DND-41 (cell line): ENCODE results near the gene ANKRD35.
A peak's percentile ranks its signal among the peaks of the same experiment; 100 is the strongest.
"Not testable (repeated sequence)": the region's sequence is repeated elsewhere in the genome, so short reads cannot be mapped to it uniquely, and the experiment has no call there.

Experiments used
- ATAC-seq: fragments of 200-7000 bp; cut with Tn5 transposase; 3 replicates; pipeline ENCODE4 v1.9.1; 2021; ENCODE audit warnings: low read depth; ENCODE audit not compliant: insufficient read depth
- DNase-seq: peaks from one replicate; pipeline ENCODE4 v3.0.0-alpha.2; 2020
- H2AFZ ChIP-seq: 2 replicates; pipeline ENCODE4 v1.6.0; 2012; ENCODE audit warnings: low read depth, low read length
- H3K27ac ChIP-seq: 2 replicates; pipeline ENCODE4 v1.5.1; 2012; ENCODE audit warnings: low read length, inconsistent platforms
- H3K27me3 ChIP-seq: fragments of 200-600 bp; sonication (generic); 2 replicates; pipeline ENCODE4 v1.6.0; 2012; ENCODE audit warnings: low read length, mild to moderate bottlenecking, inconsistent platforms; ENCODE audit not compliant: insufficient read depth, poor library complexity
- H3K36me3 ChIP-seq: 2 replicates; pipeline ENCODE4 v1.5.1; 2012; ENCODE audit warnings: low read length, inconsistent platforms; ENCODE audit not compliant: insufficient read depth
- H3K4me1 ChIP-seq: 2 replicates; pipeline ENCODE4 v1.5.1; 2012; ENCODE audit warnings: mild to moderate bottlenecking, low read length; ENCODE audit not compliant: insufficient read depth
- H3K4me2 ChIP-seq: 2 replicates; pipeline ENCODE4 v1.6.0; 2012; ENCODE audit warnings: mild to moderate bottlenecking, moderate library complexity, low read length, inconsistent platforms; ENCODE audit not compliant: insufficient read depth
- H3K4me3 ChIP-seq, 2 experiments: fragments of 200-600 bp in 1 of 2; shearing (Covaris generic) in 1 of 2; 2 replicates each; pipeline ENCODE4 v1.5.1; 2012 to 2016; ENCODE audit warnings: inconsistent platforms in 2 of 2, low read length in 2 of 2, mild to moderate bottlenecking in 2 of 2, low read depth in 1 of 2, moderate library complexity in 1 of 2
- H3K79me2 ChIP-seq: 2 replicates; pipeline ENCODE4 v1.6.0; 2012; ENCODE audit warnings: low read length, inconsistent platforms; ENCODE audit not compliant: insufficient read depth
- H3K9ac ChIP-seq: 2 replicates; pipeline ENCODE4 v1.6.0; 2012; ENCODE audit warnings: low read depth, mild to moderate bottlenecking, inconsistent platforms, low read length, moderate library complexity
- H3K9me3 ChIP-seq: 2 replicates; pipeline ENCODE4 v1.5.1; 2012; ENCODE audit warnings: low read length, moderate library complexity, mild to moderate bottlenecking, inconsistent platforms; ENCODE audit not compliant: insufficient read depth, severe bottlenecking
- H4K20me1 ChIP-seq: 2 replicates; pipeline ENCODE4 v1.6.0; 2012; ENCODE audit warnings: low read length; ENCODE audit not compliant: insufficient read depth
- EZH2 ChIP-seq: IDR thresholded peaks from 3 replicates; pipeline ENCODE4 v1.6.1; 2012; ENCODE audit warnings: borderline replicate concordance, low read depth, mild to moderate bottlenecking, moderate library complexity, low read length, inconsistent platforms; ENCODE audit not compliant: severe bottlenecking
- TF ChIP-seq, protein P1 (sequence below): IDR thresholded peaks from 2 replicates; pipeline ENCODE4 v1.5.1; 2012; ENCODE audit warnings: borderline replicate concordance, low read length, moderate library complexity, mild to moderate bottlenecking; ENCODE audit not compliant: poor library complexity, severe bottlenecking; ENCODE audit errors: extremely low read depth

Gene ANKRD35

DNA sequence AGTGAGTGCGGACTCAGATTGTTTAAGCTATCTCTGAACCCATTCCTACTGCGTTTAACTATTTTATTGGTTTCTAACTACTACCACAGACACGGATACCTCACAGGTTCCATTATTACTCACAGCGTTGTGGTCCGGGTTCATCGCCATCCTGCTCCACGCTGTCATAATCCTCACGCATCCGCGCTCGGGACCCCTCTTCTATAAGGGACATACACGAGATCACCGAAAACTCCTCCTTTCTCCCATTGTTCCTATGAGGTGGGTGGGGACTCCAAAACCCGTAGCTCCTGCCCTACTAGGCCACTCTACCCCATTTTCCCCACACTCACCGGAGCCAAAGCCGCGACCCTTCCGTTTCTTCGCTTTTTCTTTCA lies 41.0 kb upstream of the ANKRD35 start:
- H3K9me3 ChIP-seq, result no peaks in the 10 kb centered on the region
- peak overlapping the region; percentile 91 for H3K4me2 ChIP-seq
- H2AFZ ChIP-seq, result peak overlapping the region; percentile 79
- peak; percentile 4 for ATAC-seq
- TF ChIP-seq EZH2, result no peak
- TF ChIP-seq, protein P1, sequence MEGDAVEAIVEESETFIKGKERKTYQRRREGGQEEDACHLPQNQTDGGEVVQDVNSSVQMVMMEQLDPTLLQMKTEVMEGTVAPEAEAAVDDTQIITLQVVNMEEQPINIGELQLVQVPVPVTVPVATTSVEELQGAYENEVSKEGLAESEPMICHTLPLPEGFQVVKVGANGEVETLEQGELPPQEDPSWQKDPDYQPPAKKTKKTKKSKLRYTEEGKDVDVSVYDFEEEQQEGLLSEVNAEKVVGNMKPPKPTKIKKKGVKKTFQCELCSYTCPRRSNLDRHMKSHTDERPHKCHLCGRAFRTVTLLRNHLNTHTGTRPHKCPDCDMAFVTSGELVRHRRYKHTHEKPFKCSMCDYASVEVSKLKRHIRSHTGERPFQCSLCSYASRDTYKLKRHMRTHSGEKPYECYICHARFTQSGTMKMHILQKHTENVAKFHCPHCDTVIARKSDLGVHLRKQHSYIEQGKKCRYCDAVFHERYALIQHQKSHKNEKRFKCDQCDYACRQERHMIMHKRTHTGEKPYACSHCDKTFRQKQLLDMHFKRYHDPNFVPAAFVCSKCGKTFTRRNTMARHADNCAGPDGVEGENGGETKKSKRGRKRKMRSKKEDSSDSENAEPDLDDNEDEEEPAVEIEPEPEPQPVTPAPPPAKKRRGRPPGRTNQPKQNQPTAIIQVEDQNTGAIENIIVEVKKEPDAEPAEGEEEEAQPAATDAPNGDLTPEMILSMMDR, result no peak
- peak overlapping the region; percentile 97 for H3K9ac ChIP-seq
- no peaks in the 10 kb centered on the region for H3K27me3 ChIP-seq
- H3K79me2 ChIP-seq, result peaks cover 25% of the 10 kb centered on the region
- peaks cover 3% of the 10 kb centered on the region; the same call in 1 of the 2 replicates for H4K20me1 ChIP-seq
- no peak for DNase-seq
- peaks cover 25% of the 10 kb centered on the region for H3K4me1 ChIP-seq
- peak overlapping the region; percentile 90 for H3K27ac ChIP-seq
- H3K4me3 ChIP-seq, result peak overlapping the region; percentile 70 to 93
- H3K36me3 ChIP-seq, result peaks cover 24% of the 10 kb centered on the region

DNA sequence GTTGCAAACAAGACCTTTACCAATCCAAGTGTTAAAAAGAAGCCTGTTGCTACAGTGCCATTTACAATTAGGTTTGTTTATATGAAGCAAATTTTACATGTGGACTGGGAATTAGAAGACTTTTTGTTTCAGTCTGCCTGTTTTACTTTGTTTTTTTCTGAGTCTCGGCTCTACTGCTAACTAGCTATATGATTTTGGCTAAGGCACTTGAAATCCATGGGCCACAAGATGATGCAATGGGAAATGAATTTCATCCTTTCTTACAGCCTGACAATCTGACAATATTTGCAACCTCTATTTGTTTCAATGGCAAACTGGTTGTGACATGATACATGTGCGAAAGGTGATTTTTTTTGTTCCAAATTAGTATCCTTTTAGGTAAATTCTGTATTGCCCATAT lies 36.6 kb upstream of the ANKRD35 start:
- Histone ChIP-seq H3K4me2 (no peak overlapping the region), H3K79me2 (peaks cover 28% of the 10 kb centered on the region), H3K9ac (no peak overlapping the region), H3K4me3 (no peak overlapping the region), H3K36me3 (peaks cover 23% of the 10 kb centered on the region), H3K27me3 (no peaks in the 10 kb centered on the region), H4K20me1 (peaks cover 3% of the 10 kb centered on the region; the same call in 1 of the 2 replicates), H3K27ac (no peak overlapping the region), H2AFZ (no peak overlapping the region), H3K4me1 (peaks cover 33% of the 10 kb centered on the region), H3K9me3 (no peaks in the 10 kb centered on the region)
- TF ChIP-seq EZH2, result no peak
- TF ChIP-seq, protein P1, result no peak
- no peak for DNase-seq
- no peak for ATAC-seq

DNA sequence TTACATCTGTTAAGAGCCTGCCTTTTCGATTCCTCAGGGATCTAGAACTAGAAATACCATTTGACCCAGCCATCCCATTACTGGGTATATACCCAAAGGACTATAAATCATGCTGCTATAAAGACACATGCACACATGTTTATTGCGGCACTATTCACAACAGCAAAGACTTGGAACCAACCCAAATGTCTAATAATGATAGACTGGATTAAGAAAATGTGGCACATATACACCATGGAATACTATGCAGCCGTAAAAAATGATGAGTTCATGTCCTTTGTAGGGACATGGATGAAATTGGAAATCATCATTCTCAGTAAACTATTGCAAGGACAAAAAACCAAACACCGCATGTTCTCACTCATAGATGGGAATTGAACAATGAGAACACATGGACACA lies 34.6 kb upstream of the ANKRD35 start:
- not testable (repeated sequence) for H3K9me3 ChIP-seq, H4K20me1 ChIP-seq, H3K4me3 ChIP-seq, H3K27me3 ChIP-seq, DNase-seq, H3K9ac ChIP-seq, H2AFZ ChIP-seq, H3K27ac ChIP-seq, ATAC-seq
- Histone ChIP-seq H3K4me2 (peak overlapping the region; percentile 87; the same call in 1 of the 2 replicates), H3K36me3 (peaks cover 17% of the 10 kb centered on the region; the same call in 1 of the 2 replicates), H3K4me1 (peaks cover 34% of the 10 kb centered on the region), H3K79me2 (peaks cover 12% of the 10 kb centered on the region)

DNA sequence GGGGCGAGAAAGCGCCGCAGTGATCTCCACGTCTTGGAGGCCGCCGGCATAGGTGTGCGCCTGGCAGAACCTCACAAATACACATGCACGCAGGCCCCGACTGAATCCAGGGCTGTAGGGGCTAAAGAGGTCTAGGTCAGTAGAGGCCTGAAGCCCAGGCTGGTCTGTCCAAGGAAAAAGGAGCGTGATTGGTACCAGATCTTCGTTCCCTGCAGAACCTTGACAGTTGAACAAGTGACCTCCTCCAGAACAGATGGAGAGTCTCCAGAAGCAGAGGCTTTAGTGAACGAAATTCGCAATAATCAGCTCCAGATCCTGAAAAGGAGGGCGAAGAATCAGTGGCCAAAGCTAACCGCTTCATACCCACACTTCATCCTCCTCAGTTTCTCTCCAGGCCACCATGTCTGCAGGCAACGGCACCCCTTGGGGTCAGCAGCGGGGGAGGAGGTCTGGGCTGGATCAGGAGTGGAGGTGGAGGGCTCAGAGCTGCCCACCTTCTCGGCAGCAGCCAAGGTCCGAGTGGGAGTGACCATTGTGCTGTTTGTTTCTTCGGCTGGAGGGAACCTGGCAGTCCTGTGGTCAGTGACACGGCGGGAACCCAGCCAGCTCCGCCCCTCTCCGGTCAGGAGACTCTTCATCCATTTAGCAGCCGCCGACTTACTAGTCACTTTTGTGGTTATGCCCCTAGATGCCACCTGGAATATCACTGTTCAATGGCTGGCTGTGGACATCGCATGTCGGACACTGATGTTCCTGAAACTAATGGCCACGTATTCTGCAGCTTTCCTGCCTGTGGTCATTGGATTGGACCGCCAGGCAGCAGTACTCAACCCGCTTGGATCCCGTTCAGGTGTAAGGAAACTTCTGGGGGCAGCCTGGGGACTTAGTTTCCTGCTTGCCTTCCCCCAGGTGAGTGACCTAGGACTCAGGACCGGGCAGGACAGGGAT lies 33.6 kb upstream of the ANKRD35 start:
- DNase-seq (no peak), ATAC-seq (peak; percentile 20)
- Histone ChIP-seq H3K4me2 (peak overlapping the region; percentile 87), H3K9me3 (no peaks in the 10 kb centered on the region), H3K27ac (peak overlapping the region; percentile 84), H3K4me1 (peaks cover 34% of the 10 kb centered on the region), H3K9ac (peak overlapping the region; percentile 78), H3K36me3 (peaks cover 19% of the 10 kb centered on the region; the same call in 1 of the 2 replicates), H3K4me3 (peak overlapping the region; percentile 67 to 94; a peak in 3 of 4 replicates), H2AFZ (peak overlapping the region; percentile 94), H3K27me3 (no peaks in the 10 kb centered on the region), H4K20me1 (no peaks in the 10 kb centered on the region), H3K79me2 (peaks cover 12% of the 10 kb centered on the region)
- TF ChIP-seq, protein P1, result no peak
- TF ChIP-seq EZH2, result no peak
